Uterus (tissue), 4 donors: ENCODE measurements around the gene H19. TPM values are rescaled to one million over a fixed set of nuclear protein-coding genes. Genes with fewer than 3 reads are reported as not detected.

ENCODE experiments used
- DNase-seq, 2 donors: peaks; one replicate each; pipeline ENCODE4 v3.0.0-alpha.2; 2019 to 2020
- H3K27ac ChIP-seq, 2 donors: fragments of 200-600 bp; sonication (generic); 1 replicate in 1 of 2; 2 replicates in 1 of 2; pipeline ENCODE4 v1.5.1; 2016 to 2018
- H3K27me3 ChIP-seq, 2 donors: fragments of 200-600 bp; sonication (generic); one replicate each; pipeline ENCODE4 v1.5.1; 2018 to 2019; ENCODE audit warnings: control low read depth in 1 of 2
- H3K36me3 ChIP-seq, 2 donors: fragments of 200-600 bp; sonication (generic); one replicate each; pipeline ENCODE4 v1.5.1; 2019; ENCODE audit warnings: control low read depth in 1 of 2
- H3K4me1 ChIP-seq, 2 donors: fragments of 200-600 bp; sonication (generic); one replicate each; pipeline ENCODE4 v1.5.1; 2018 to 2019; ENCODE audit warnings: control low read depth in 1 of 2
- H3K4me3 ChIP-seq, 2 donors: fragments of 200-600 bp; sonication (generic); 1 replicate in 1 of 2; 2 replicates in 1 of 2; pipeline ENCODE4 v1.5.1; 2018 to 2019; ENCODE audit warnings: mild to moderate bottlenecking in 1 of 2
- H3K9me3 ChIP-seq, 2 donors: fragments of 200-600 bp; sonication (generic); one replicate each; pipeline ENCODE4 v1.5.1; 2019; ENCODE audit warnings: control low read depth in 1 of 2
- POLR2A ChIP-seq, 2 donors: fragments of 450-650 bp; IDR thresholded peaks; one replicate each; pipeline ENCODE4 v1.6.1; 2016; ENCODE audit warnings: antibody characterized with exemption in 2 of 2, mild to moderate bottlenecking in 1 of 2, moderate library complexity in 1 of 2
- intact Hi-C: fragments of 100-400 bp; cut with DNase I; formaldehyde crosslinking; loops from one replicate; pipeline ENCODE4 v1.15.1; 2023; ENCODE audit warnings: low total_unique reads
- total RNA-seq, 4 donors: library from RNA; depleted of rRNA in 3 of 4; stranded (reverse); fragments of >200 nt in 3 of 4; gene quantifications; one replicate each; pipeline versions ENCODE4 v1.1.0 to v1.2.4, GENCODE V29; 2014 to 2023
- TF ChIP-seq, protein P1 (sequence below), 4 experiments: fragments of 200-600 bp in 2 of 4; fragments of 450-650 bp in 2 of 4; sonication (generic) in 2 of 4; IDR thresholded peaks; one replicate each; pipeline ENCODE4 v1.5.1; 2016 to 2019; ENCODE audit warnings: antibody characterized with exemption in 4 of 4, mild to moderate bottlenecking in 2 of 4, moderate library complexity in 1 of 4
- donor health status: DM: yes; HTN: yes; CAD: no.

H19 gene
- total RNA-seq, result 1,000 to 10,000 TPM in 1 of 4 donors, 100 to 1,000 TPM in 3; 260 to 3,028 (median 463) TPM

DNA sequence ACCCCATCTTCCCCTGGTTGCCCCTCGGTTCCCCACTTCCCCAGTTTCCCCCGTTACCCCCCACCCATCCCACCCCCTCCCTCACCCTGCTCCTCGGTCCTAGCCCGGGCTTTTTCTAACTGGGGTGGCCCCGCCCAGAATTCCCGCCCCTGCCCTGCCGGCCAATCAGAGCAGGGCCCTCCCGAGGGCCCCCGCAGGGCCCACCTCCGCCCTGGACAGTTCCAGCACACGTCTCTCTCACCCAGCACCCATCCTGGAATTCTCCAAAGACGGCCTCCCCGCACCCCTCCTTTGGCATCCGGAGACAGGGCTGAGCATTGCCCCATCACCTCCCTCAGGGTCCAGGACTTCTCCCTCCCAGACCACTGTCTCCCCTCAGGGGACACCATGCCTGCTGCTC lies at the start of gene H19:
Gene H19, minus strand, starts transcription at position 88 of the 400 bp plus-strand sequence.
- H3K27ac ChIP-seq, result no peak within 1 kb of the TSS
- no peaks in the 10 kb centered on the region for H3K36me3 ChIP-seq
- H3K27me3 ChIP-seq, result no peaks in the 10 kb centered on the region
- intact Hi-C loops, result no loop called here
- H3K4me3 ChIP-seq, result no peak within 1 kb of the TSS
- TF ChIP-seq, protein P1, sequence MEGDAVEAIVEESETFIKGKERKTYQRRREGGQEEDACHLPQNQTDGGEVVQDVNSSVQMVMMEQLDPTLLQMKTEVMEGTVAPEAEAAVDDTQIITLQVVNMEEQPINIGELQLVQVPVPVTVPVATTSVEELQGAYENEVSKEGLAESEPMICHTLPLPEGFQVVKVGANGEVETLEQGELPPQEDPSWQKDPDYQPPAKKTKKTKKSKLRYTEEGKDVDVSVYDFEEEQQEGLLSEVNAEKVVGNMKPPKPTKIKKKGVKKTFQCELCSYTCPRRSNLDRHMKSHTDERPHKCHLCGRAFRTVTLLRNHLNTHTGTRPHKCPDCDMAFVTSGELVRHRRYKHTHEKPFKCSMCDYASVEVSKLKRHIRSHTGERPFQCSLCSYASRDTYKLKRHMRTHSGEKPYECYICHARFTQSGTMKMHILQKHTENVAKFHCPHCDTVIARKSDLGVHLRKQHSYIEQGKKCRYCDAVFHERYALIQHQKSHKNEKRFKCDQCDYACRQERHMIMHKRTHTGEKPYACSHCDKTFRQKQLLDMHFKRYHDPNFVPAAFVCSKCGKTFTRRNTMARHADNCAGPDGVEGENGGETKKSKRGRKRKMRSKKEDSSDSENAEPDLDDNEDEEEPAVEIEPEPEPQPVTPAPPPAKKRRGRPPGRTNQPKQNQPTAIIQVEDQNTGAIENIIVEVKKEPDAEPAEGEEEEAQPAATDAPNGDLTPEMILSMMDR (IDR thresholded peaks at IDR 0.05), result no peak
- TF ChIP-seq POLR2A (IDR thresholded peaks at IDR 0.05), result no peak
- no peak for DNase-seq
- no peaks in the 10 kb centered on the region for H3K4me1 ChIP-seq
- H3K9me3 ChIP-seq, result no peaks in the 10 kb centered on the region

DNA sequence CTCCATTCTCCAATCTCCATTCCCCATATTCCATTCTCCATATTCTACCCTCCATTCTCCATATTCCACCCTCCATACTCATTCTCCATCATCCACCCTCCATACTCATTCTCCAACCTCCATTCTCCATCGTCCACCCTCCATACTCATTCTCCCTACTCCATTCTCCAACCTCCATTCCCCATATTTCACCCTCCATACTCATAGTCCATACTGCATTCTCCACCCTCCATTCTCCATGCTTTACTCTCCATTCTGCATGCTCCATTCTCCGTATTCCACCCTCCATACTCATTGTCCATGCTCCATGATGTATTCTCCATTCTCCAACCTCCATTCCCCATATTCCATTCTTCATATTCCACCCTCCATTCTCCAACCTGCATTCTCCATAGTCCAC lies 44.3 kb upstream of the H19 start:
- DNase-seq, result no peak
- H3K4me3 ChIP-seq, result no peak overlapping the region
- TF ChIP-seq, protein P1 (IDR thresholded peaks at IDR 0.05), result no peak
- no peak for TF ChIP-seq POLR2A (IDR thresholded peaks at IDR 0.05)
- no peaks in the 10 kb centered on the region for H3K36me3 ChIP-seq
- no peak overlapping the region for H3K27ac ChIP-seq
- no peaks in the 10 kb centered on the region for H3K4me1 ChIP-seq
- peaks cover 0 to 3% of the 10 kb centered on the region in 2 donors for H3K27me3 ChIP-seq
- intact Hi-C loops, result no loop called here
- no peaks in the 10 kb centered on the region for H3K9me3 ChIP-seq

DNA sequence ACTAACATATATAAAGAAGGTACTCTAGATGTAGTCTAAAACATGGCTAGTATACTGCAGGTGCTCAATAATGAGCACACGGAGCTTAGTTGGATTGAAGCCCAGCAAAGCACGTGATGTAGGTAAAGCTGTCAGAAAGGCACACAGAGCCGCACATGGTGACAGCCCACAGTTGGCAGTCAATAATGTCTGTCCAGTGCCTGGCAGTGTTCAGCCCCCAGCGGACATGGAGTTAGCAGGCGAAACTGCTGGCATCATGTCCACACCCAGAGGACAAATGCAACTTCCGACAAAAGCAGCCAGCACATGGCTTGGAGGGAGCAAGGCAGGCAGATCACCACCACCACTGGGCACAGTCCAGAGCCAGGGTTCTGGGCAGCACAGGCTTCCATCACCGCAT lies 43.5 kb upstream of the H19 start:
- no peak for DNase-seq
- TF ChIP-seq, protein P1 (IDR thresholded peaks at IDR 0.05), result no peak
- no peak for TF ChIP-seq POLR2A (IDR thresholded peaks at IDR 0.05)
- Histone ChIP-seq H3K27ac (no peak overlapping the region), H3K36me3 (no peaks in the 10 kb centered on the region), H3K4me1 (no peaks in the 10 kb centered on the region), H3K9me3 (no peaks in the 10 kb centered on the region), H3K27me3 (no peaks in the 10 kb centered on the region), H3K4me3 (no peak overlapping the region)
- intact Hi-C loops, result no loop called here

DNA sequence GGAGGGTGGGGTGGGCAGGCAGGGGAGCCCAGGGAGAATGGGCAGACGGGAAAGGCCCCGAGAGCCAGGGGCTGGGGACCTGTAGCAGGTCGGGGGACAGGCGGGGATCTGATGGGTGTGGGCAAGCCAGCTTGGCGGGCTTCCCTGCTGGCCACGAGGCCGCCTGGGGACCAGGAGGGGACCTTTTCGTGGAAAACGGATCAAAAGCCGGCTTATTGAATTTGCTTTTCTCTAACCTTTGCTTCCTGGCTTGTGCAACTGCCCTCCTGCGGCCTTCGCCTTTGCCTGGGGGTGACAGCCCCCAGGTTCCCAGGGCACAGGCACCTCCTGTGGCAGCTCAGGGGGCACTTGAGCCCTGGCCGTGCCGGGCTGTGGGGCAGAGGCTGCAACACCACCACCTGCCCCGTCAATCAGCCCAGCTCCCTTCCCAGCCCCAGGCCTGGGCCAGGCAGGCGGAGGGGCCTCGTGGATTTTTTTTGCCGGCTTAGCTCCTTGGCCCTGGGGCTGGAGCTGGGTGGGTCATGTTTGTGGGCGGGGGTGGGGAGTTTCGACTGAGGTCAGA lies 41.6 kb upstream of the H19 start:
- H3K9me3 ChIP-seq, result no peaks in the 10 kb centered on the region
- no peaks in the 10 kb centered on the region for H3K36me3 ChIP-seq
- no peaks in the 10 kb centered on the region for H3K4me1 ChIP-seq
- H3K27ac ChIP-seq, result no peak overlapping the region
- no peak overlapping the region for H3K4me3 ChIP-seq
- DNase-seq, result no peak
- intact Hi-C loops, result no loop called here
- H3K27me3 ChIP-seq, result no peaks in the 10 kb centered on the region
- no peak for TF ChIP-seq POLR2A (IDR thresholded peaks at IDR 0.05)
- TF ChIP-seq, protein P1 (IDR thresholded peaks at IDR 0.05), result no peak

DNA sequence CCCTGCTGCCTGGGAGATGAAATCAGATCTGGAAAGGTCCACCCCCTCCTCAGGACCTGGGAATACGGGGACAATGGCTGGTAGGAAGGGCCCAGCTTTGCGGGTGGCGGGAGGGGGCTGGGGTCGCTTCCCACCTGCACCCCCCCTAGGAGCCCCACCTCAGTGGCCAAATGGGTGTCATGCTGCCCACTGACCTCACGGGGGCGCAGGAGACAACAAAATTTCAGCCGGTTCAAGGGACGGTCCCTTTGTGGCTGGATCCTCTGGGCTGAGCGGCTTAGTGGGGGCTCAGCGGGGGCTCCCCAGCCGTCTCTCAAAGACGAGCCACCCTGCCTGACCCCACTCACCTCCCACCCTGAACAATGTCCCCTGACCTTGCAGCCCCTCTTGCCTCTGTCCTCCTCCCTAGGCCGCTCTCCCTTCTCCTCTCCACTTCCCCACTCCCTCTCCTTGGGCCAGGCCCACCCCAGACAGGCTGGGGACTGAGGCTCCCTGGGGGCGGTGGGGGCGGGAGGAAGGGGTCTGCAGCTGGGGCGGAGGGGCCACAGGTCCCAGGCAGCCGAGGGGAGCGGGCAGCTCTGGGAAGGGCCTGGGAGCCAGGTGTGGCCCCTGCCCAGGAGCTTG lies 39.3 kb upstream of the H19 start:
- Histone ChIP-seq H3K27me3 (no peaks in the 10 kb centered on the region), H3K36me3 (no peaks in the 10 kb centered on the region), H3K4me3 (no peak overlapping the region), H3K4me1 (no peaks in the 10 kb centered on the region), H3K9me3 (no peaks in the 10 kb centered on the region), H3K27ac (no peak overlapping the region)
- no peak for DNase-seq
- intact Hi-C loops, result no loop called here
- TF ChIP-seq POLR2A (IDR thresholded peaks at IDR 0.05), result no peak
- TF ChIP-seq, protein P1 (IDR thresholded peaks at IDR 0.05), result no peak
